IMR-90 (cell line): ENCODE measurements around the gene MFSD12. TPM values are rescaled to one million over a fixed set of nuclear protein-coding genes. Genes with fewer than 3 reads are reported as not detected.

Experiments used
- ATAC-seq: fragments of 200-7000 bp; cut with Tn5 transposase; 2 replicates; pipeline ENCODE4 v1.9.1; 2020; ENCODE audit warnings: low read depth, mild to moderate bottlenecking, moderate library complexity
- BruUV-seq: library from RNA; stranded (reverse); fragments of 400-500 nt; replicated peaks from 2 replicates; lab custom pipeline; 2021; lab: Mats Ljungman, UMichigan
- CTCF ChIA-PET: fragments of 300-600 bp; formaldehyde crosslinking; extraction: SDS; loops from one replicate; lab custom pipeline; 2021; ENCODE audit warnings: antibody characterized with exemption; lab: Yijun Ruan, JAX
- POLR2A ChIA-PET: fragments of 300-600 bp; sonication (Branson Sonifier 250); formaldehyde crosslinking; loops from one replicate; lab custom pipeline; 2022; ENCODE audit warnings: antibody characterized with exemption; ENCODE audit not compliant: unreplicated experiment; lab: Charles Lee
- DNase-seq: peaks from one replicate; pipeline ENCODE4 v3.0.0; 2013
- H2AFZ ChIP-seq: replicated peaks from 2 replicates; pipeline ENCODE3; 2013; ENCODE audit warnings: low read length, mild to moderate bottlenecking; ENCODE audit not compliant: poor library complexity
- H2AK5ac ChIP-seq: 2 replicates; pipeline ENCODE4 v1.6.1; 2013; ENCODE audit warnings: low read depth, low read length, inconsistent platforms
- H2AK9ac ChIP-seq: replicated peaks from 2 replicates; pipeline ENCODE3; 2013; ENCODE audit warnings: mild to moderate bottlenecking, low read depth, low read length, moderate library complexity; ENCODE audit not compliant: poor library complexity
- H2BK120ac ChIP-seq: 2 replicates; pipeline ENCODE4 v1.6.1; 2013; ENCODE audit warnings: low read depth, low read length, inconsistent platforms
- H2BK15ac ChIP-seq: 3 replicates; pipeline ENCODE4 v1.6.1; 2013; ENCODE audit warnings: low read depth, low read length, inconsistent platforms
- H2BK20ac ChIP-seq: 2 replicates; pipeline ENCODE4 v1.6.1; 2013; ENCODE audit warnings: low read depth, mild to moderate bottlenecking, inconsistent platforms, low read length, moderate library complexity
- H2BK5ac ChIP-seq: 2 replicates; pipeline ENCODE4 v1.6.1; 2013; ENCODE audit warnings: mild to moderate bottlenecking, low read depth, low read length, inconsistent platforms; ENCODE audit not compliant: poor library complexity, severe bottlenecking
- H3K14ac ChIP-seq: replicated peaks from 2 replicates; pipeline ENCODE4 v1.6.1; 2013; ENCODE audit warnings: low read depth, low read length, inconsistent platforms
- H3K18ac ChIP-seq: 2 replicates; pipeline ENCODE4 v1.6.1; 2013; ENCODE audit warnings: low read depth, low read length, control low read depth
- H3K23ac ChIP-seq: 2 replicates; pipeline ENCODE4 v1.6.1; 2013; ENCODE audit warnings: low read depth, low read length, inconsistent platforms
- H3K27ac ChIP-seq: 2 replicates; pipeline ENCODE4 v1.5.1; 2013; ENCODE audit warnings: mild to moderate bottlenecking, control low read depth, low read length; ENCODE audit not compliant: insufficient read depth
- H3K27me3 ChIP-seq: 2 replicates; pipeline ENCODE4 v1.6.1; 2013; ENCODE audit warnings: low read length; ENCODE audit not compliant: control insufficient read depth, insufficient read depth
- H3K36me3 ChIP-seq: 2 replicates; pipeline ENCODE4 v1.6.1; 2013; ENCODE audit warnings: low read length, mixed read lengths; ENCODE audit not compliant: control insufficient read depth, insufficient read depth
- H3K4ac ChIP-seq: 2 replicates; pipeline ENCODE4 v1.6.1; 2013; ENCODE audit warnings: low read depth, low read length, inconsistent platforms
- H3K4me1 ChIP-seq: 2 replicates; pipeline ENCODE4 v1.6.1; 2013; ENCODE audit warnings: low read length, mixed read lengths; ENCODE audit not compliant: control insufficient read depth, insufficient read depth
- H3K4me2 ChIP-seq: 2 replicates; pipeline ENCODE4 v1.6.1; 2013; ENCODE audit warnings: low read depth, mild to moderate bottlenecking, control low read depth, low read length, moderate library complexity
- H3K4me3 ChIP-seq: 2 replicates; pipeline ENCODE4 v1.5.1; 2013; ENCODE audit warnings: low read depth, mild to moderate bottlenecking, control low read depth, low read length, moderate library complexity; ENCODE audit not compliant: insufficient read depth
- H3K56ac ChIP-seq: 2 replicates; pipeline ENCODE4 v1.6.1; 2013; ENCODE audit warnings: low read length, inconsistent platforms; ENCODE audit not compliant: insufficient read depth; ENCODE audit errors: extremely low read depth
- H3K79me1 ChIP-seq, 2 experiments: 2 replicates each; pipeline ENCODE4 v1.6.1; 2013; ENCODE audit warnings: low read length in 2 of 2, inconsistent platforms in 1 of 2, low read depth in 1 of 2
- H3K9ac ChIP-seq: 2 replicates; pipeline ENCODE4 v1.6.1; 2013; ENCODE audit warnings: low read depth, low read length, control low read depth
- H3K9me1 ChIP-seq: 2 replicates; pipeline ENCODE4 v1.6.1; 2013; ENCODE audit warnings: low read length, inconsistent platforms; ENCODE audit not compliant: insufficient read depth
- H3K9me3 ChIP-seq: 2 replicates; pipeline ENCODE4 v1.6.1; 2013; ENCODE audit warnings: low read length; ENCODE audit not compliant: control insufficient read depth, insufficient read depth
- H4K20me1 ChIP-seq: 2 replicates; pipeline ENCODE4 v1.6.1; 2013; ENCODE audit warnings: low read length, inconsistent platforms; ENCODE audit not compliant: insufficient read depth
- H4K5ac ChIP-seq: 2 replicates; pipeline ENCODE4 v1.6.1; 2013; ENCODE audit warnings: mild to moderate bottlenecking, low read depth, low read length, control low read depth
- H4K8ac ChIP-seq, 2 experiments: 2 replicates each; pipeline ENCODE4 v1.6.1; 2013; ENCODE audit warnings: low read depth in 2 of 2, low read length in 2 of 2, control low read depth in 1 of 2, inconsistent platforms in 1 of 2
- H4K91ac ChIP-seq: 2 replicates; pipeline ENCODE4 v1.6.1; 2013; ENCODE audit warnings: low read depth, low read length, inconsistent platforms; ENCODE audit not compliant: insufficient read depth
- NFE2L2 ChIP-seq: fragments of 150-350 bp; IDR thresholded peaks from 2 replicates; pipeline ENCODE4 v1.6.1; 2016; ENCODE audit warnings: low read depth, mild to moderate bottlenecking, low read length
- RCOR1 ChIP-seq: IDR thresholded peaks from 2 replicates; pipeline ENCODE4 v1.6.1; 2012; ENCODE audit warnings: mild to moderate bottlenecking, low read length, improper control_type of control experiment; ENCODE audit not compliant: insufficient replicate concordance
- RFX5 ChIP-seq: IDR thresholded peaks from 2 replicates; pipeline ENCODE4 v1.8.0; 2012; ENCODE audit warnings: low read depth, mild to moderate bottlenecking, low read length, moderate library complexity
- WGBS, 2 experiments: methylation state at CpG; one replicate each; pipeline versions ENCODE4 v1.1.5 to v1.1.7; 2013; ENCODE audit warnings: missing lambda C conversion rate in 2 of 2; ENCODE audit not compliant: insufficient read length in 1 of 2; ENCODE audit errors: extremely low coverage in 2 of 2; 5-methylcytosine and 5-hydroxymethylcytosine counted together
- dilution Hi-C: fragments of 300-500 bp; cut with HindIII; formaldehyde crosslinking; loops from one replicate; pipeline ENCODE4 v1.14.3; 2018; ENCODE audit warnings: low sequenced_read_pairs; ENCODE audit not compliant: unreplicated experiment
- in situ Hi-C: fragments of 300-500 bp; cut with MboI; formaldehyde crosslinking; loops from 3 replicates; pipeline ENCODE4 v1.14.3; 2019; ENCODE audit warnings: low sequenced_read_pairs, inconsistent platforms, mixed read lengths
- intact Hi-C: fragments of 100-400 bp; cut with micrococcal nuclease; formaldehyde crosslinking; loops from 2 replicates; pipeline ENCODE4 v1.10.0; 2022
- polyA plus RNA-seq, 3 experiments: library from polyadenylated mRNA; depleted of rRNA; stranded (reverse); fragments of >200 nt; gene quantifications; 2 replicates each; pipeline ENCODE4 v1.2.3, GENCODE V29; 2012; ENCODE audit warnings: low replicate concordance in 1 of 3
- total RNA-seq: library from RNA; depleted of rRNA; stranded (reverse); fragments of >200 nt; gene quantifications from 2 replicates; pipeline ENCODE4 v1.2.3, GENCODE V29; 2012

The MFSD12 gene
- total and polyA plus RNA-seq, 2 of the 4 experiments (the other 2 are of a cell fraction), result 20.4 to 77.2 TPM

- in situ Hi-C loops, result no loop called here
- H4K20me1 ChIP-seq, result peaks cover 30% of the 10 kb centered on the region
- H3K27ac ChIP-seq, result no peak overlapping the region
- H3K56ac ChIP-seq, result no peak overlapping the region
- H2AFZ ChIP-seq, result no peak overlapping the region
- CTCF ChIA-PET, result no interaction called here
- no peak overlapping the region for H3K4me3 ChIP-seq
- no peak overlapping the region for H3K23ac ChIP-seq
- H3K9ac ChIP-seq, result no peak overlapping the region
- H3K4me1 ChIP-seq, result no peaks in the 10 kb centered on the region
- H3K18ac ChIP-seq, result no peak overlapping the region
- no peaks in the 10 kb centered on the region for H3K9me3 ChIP-seq
- H2BK5ac ChIP-seq, result no peak overlapping the region
- 94% methylated on average over 7 of the region's 14 CpGs; no CpG with 5 or more reads in 1 of the 2 experiments for WGBS, 2 experiments
- no peak overlapping the region for H3K4me2 ChIP-seq
- TF ChIP-seq NFE2L2 (no peak), RCOR1 (no peak), RFX5 (no peak)
- H2AK5ac ChIP-seq, result no peak overlapping the region
- no peak overlapping the region for H4K8ac ChIP-seq
- peaks cover 58% of the 10 kb centered on the region for H3K36me3 ChIP-seq
- intact Hi-C loops, result no loop called here
- H3K4ac ChIP-seq, result no peak overlapping the region
- H3K27me3 ChIP-seq, result no peaks in the 10 kb centered on the region
- ATAC-seq, result no peak
- no peak overlapping the region for H2BK120ac ChIP-seq
- DNase-seq, result no peak
- no peak overlapping the region for H3K14ac ChIP-seq
- dilution Hi-C loops, result no loop called here
- no peak overlapping the region for H4K5ac ChIP-seq
- H2AK9ac ChIP-seq, result no peak overlapping the region
- H2BK20ac ChIP-seq, result no peak overlapping the region
- H2BK15ac ChIP-seq, result no peak overlapping the region
- H3K9me1 ChIP-seq, result 0 out of 2 replicates have a peak, but pooled peaks cover under 1% of the 10 kb centered on the region
- H4K91ac ChIP-seq, result no peak overlapping the region
- POLR2A ChIA-PET, result no interaction called here
- no TSS peak for BruUV-seq
- peaks cover 9 to 31% of the 10 kb centered on the region in 2 experiments; a peak in 3 of 4 replicates for H3K79me1 ChIP-seq
Observed at GRCh38 chr19:3535563-3535965, 21.8 kb downstream of the MFSD12 start.
